Activated CD4-positive, alpha-beta T cell treated with anti-CD3 and anti-CD28 coated beads, Interleukin-2, amount 50 U/mL, for 1 hour (primary cell): ENCODE results near the gene PPEF1.
"Not testable (repeated sequence)": the region's sequence is repeated elsewhere in the genome, so short reads cannot be mapped to it uniquely, and the experiment has no call there.

ENCODE experiments used
- DNase-seq: peaks from one replicate; pipeline ENCODE4 v3.0.0-alpha.2; 2020

The PPEF1 gene

DNA sequence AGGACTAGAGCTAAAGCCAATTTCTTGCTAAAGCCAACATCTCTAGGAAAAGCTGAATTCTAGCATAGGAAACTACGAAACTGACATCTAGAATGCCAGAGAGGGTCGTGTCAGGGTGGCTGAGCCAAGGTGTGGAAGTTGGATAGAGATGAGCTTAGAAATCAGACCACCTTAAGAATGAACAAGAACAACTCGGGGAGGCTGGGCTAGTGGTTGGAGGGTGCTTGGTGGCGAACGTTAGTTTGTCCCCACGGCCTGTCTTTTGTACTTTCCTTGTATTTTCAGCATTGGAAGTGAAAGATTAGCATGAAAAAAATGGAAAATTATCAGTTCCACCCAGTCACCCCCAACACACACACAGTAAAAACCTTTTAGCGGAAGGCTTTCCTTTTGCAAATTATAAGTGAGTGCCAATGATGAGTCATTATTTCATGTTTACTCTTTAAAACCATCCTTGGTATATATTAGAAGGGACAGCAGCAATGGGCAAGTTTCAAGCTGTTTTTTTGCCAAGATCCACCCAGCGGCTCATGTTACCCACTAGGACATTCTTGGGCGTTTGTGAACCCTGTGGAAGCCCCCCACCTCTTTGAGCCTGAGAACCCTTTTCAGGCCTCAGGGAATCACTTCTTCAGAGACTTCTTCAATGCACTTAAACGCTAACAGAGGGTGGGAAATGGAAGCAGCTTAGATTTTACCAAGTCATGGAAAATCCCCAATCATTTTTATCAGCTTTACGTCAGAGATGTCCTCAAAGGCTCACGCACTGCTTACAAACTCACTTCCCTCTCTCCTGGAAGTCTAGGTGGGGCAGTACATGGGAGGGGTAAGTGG, 4.9 kb upstream of the PPEF1 start:
- no peak for DNase-seq

DNA sequence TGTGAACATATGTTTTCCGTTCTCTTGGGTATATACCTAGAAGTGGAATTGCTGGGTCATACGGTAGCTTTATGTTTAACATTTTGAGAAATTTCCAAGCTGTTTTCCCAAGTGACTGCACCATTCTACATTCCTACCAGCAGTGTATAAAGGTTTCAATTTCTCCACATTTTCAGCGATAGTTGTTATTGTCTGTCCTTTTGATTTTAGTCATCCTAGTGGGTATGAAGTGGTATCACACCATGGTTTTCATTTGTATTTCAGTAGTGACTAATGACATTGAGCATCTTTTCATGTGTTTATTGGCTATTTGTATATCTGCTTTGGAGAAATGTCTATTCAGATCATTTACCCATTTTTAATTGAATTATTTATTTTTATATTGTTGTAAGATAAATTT, 2.4 kb downstream of the PPEF1 start:
- no peak for DNase-seq

- no peak for DNase-seq
Measured at GRCh38 chrX:18714910-18715309, 7.5 kb downstream of the PPEF1 start.

DNA sequence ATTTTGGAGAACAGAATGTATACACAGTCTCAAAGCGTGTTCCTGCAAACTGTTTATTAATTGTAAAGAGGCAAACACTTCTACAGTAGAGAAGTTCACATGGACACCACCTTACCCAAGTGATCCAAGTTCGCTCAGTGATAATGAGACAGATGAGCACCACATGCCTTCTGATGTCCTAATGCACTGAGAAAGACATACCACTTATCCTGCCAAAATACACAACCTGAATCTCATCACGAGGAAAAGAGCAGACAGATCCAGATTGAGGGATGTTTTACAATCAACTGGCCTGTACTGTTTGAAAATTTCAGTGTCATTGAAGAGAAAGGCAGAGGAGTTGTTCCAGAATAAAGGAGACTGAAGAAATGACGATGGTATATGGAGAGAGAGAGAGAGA, 12.4 kb downstream of the PPEF1 start:
- no peak for DNase-seq

DNA sequence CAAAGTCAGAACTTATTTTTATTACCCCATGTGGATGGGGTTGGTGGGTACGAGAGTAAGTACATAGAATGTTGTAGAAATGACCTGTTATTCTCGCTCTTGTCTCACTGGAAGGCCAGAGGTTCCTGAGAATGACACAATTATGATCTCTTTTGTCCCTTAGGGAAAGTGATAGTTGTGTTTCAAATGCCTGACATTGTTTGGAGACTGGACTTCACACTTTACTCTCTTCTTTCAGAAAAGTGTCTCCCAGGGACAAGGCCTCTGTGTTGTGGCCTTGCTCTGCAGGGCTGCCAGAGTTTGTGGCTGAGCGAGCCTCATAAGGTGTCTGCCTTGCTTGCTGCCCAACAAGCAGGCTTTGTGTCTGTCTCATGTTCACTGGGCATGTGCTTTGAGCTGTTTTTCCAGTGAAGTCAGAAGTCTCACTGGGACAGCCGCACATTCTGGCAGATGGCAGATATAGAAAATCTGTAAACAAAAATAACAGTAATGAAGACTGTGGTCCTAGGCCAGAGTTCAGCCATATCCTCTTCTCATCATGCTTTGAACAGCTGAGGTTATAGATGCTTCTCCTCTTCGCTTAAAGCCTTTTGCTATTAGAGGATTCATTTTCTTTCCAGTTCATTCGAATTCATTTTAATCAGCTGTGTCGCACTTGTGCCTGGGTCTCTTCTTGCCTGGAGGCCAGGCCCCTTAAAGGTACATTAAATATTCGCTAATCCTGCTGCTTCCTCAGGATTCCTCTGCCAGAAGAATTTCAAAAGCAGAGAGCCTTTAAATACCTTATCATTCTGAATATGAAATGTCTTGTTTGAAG, 14.4 kb downstream of the PPEF1 start:
- DNase-seq, result no peak

GRCh38 chrX:18722500-18723071, 15.1 kb downstream of the PPEF1 start:
- no peak for DNase-seq

- DNase-seq, result no peak
Measured at GRCh38 chrX:18725310-18725943, 18.0 kb downstream of the PPEF1 start.

- no peak for DNase-seq
Measured at GRCh38 chrX:18733287-18733686, 25.8 kb downstream of the PPEF1 start.

DNA sequence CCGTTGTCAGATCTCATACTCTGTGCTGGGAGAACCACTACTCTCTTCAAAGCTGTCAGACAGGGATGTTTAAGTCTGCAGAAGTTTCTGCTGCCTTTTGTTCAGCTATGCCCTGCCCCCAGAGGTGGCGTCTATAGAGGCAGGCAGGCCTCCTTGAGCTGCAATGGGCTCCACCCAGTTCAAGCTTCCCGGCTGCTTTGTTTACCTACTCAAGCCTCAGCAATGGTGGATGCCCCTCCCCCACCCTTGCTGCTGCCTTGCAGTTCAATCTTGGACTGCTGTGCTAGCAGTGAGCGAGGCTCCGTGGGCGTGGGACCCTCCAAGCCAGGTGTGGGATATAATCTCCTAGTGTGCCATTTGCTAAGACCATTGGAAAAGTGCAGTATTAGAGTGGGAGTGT, 32.2 kb downstream of the PPEF1 start:
- DNase-seq, result not testable (repeated sequence)

GRCh38 chrX:18748499-18748898, 41.1 kb downstream of the PPEF1 start:
- no peak for DNase-seq

GRCh38 chrX:18753631-18754030, 46.2 kb downstream of the PPEF1 start:
- no peak for DNase-seq

DNA sequence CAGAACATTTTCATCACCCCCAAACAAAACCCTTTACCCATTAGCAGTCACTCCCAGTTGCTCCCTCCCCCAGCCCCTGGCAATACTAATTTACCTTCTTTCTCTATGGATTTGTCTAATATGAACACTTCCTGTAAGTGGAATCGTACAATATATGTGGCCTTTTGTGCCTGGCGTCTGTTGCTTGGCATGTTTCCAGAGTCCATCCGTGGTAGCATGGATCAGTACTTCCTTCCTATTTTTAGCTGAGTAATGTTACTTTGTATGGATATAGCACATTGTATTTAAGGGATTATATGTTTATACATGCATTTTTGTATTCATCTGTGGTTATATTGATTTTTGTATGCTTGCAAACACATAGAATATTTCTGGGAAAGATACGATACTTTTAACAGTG, 48.2 kb downstream of the PPEF1 start:
- DNase-seq, result no peak

- DNase-seq, result no peak
Measured at GRCh38 chrX:18757956-18758932, 50.8 kb downstream of the PPEF1 start.

GRCh38 chrX:18761750-18762149, 54.3 kb downstream of the PPEF1 start:
- DNase-seq, result no peak

GRCh38 chrX:18763106-18763505, 55.7 kb downstream of the PPEF1 start:
- DNase-seq, result not testable (repeated sequence)

DNA sequence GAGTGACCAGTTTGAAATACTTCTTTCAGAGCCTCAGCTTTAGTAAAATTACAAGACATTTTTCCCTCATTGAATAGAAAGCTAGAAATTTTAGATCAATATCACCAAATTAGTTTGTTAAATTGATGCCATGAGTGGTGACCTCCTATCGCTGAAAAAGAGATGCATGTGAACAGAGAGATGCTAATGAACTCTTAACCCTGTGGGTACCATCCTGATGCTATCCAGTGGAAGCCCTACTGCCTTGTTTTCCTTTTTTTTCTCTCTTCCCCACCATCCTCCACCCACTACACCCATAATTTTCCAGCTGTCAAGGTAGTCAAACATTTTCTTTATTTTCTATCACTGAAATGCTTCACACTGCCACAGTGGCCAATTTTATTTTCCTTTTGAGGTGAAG, 61.9 kb downstream of the PPEF1 start:
- no peak for DNase-seq

DNA sequence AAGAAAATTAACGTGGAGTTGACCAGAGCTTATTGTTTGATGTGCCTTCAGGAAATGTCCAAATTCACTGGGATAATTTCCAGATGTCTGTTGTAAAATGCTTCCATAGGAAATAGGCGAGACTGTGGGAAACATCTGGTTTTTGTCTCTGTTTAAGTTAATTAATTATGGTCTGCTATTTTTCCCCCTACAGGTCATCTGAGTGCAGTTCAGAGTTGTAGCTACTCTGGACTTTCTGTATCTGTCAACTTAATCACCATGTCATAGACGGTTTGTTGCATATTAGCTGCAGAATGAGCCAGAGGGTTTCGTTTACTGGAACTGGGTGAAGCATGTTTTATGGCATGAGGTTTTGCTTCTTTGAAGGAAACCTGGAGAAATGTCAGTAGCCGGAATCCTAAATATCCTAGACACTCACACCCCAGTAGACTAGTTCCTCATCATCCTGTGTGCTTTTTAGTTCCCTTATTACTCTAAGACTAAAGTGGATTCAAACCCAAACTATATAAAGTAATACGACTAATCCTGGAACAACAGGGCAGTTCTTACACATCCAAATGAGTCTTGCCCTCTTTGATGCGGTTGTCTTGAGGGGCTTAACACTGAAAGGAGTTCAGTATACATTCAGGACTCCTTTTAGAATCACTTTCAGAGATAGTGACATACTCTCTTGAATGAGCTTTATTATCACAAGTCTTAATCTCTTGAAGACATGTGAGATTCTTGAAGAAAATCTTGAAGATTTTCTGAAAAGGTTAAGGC, 62.5 kb downstream of the PPEF1 start:
- DNase-seq, result no peak

GRCh38 chrX:18789916-18790315, 82.5 kb downstream of the PPEF1 start:
- no peak for DNase-seq

DNA sequence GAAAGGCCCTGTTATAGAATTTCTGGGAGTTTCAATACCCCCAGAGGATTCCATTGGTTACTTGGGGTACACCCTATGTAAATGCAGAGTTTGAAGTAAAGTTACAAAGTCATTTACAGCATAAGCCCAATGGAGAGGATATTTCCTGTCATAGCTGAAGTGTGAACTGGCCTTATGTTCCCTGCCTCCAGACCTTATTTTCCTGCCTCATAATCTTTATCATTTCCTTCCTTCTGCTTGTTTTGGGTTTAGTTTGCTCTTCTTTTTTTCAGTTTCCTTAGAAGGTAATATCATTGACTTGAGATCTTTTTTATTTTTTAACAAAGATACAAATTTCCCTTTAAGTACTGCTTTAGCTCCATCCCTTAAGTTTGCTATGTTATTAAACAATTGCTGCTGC, 85.4 kb downstream of the PPEF1 start:
- DNase-seq, result no peak

- no peak for DNase-seq
Measured at GRCh38 chrX:18793601-18794089, 86.2 kb downstream of the PPEF1 start.

- no peak for DNase-seq
Measured at GRCh38 chrX:18797141-18797540, 89.7 kb downstream of the PPEF1 start.
